HepG2 (cell line): ENCODE results near the gene MPST.

Experiments used
- CBFB ChIP-seq: sonication (generic); formaldehyde crosslinking; IDR thresholded peaks from 2 replicates; pipeline ENCODE4 v1.4.0; 2020; ENCODE audit warnings: missing genetic modification reagents
- EZH2 ChIP-seq: conservative IDR thresholded peaks from 2 replicates; pipeline ENCODE4 v1.6.1; 2012; ENCODE audit warnings: mild to moderate bottlenecking, low read depth, low read length, moderate library complexity
- MED1 ChIP-seq: sonication (generic); formaldehyde crosslinking; IDR thresholded peaks from 2 replicates; pipeline ENCODE4 v1.4.0; 2020; ENCODE audit warnings: missing genetic modification reagents
- NFYC ChIP-seq: IDR thresholded peaks from 2 replicates; pipeline ENCODE4 v1.6.1; 2016; ENCODE audit warnings: missing genetic modification reagents, missing compliant biosample characterization
- ZBTB42 ChIP-seq: sonication (generic); formaldehyde crosslinking; IDR thresholded peaks from 2 replicates; pipeline ENCODE4 v1.5.0; 2020; ENCODE audit warnings: mild to moderate bottlenecking, missing genetic modification reagents
- ZNF382 ChIP-seq: sonication (generic); formaldehyde crosslinking; IDR thresholded peaks from 2 replicates; pipeline ENCODE4 v1.5.0; 2020; ENCODE audit warnings: missing genetic modification reagents, mild to moderate bottlenecking, borderline replicate concordance
- ZNF720 ChIP-seq: sonication (generic); formaldehyde crosslinking; IDR thresholded peaks from 2 replicates; pipeline ENCODE4 v1.4.0; 2020; ENCODE audit warnings: missing genetic modification reagents
- TF ChIP-seq, protein P1 (sequence below): sonication (generic); formaldehyde crosslinking; IDR thresholded peaks from 2 replicates; pipeline ENCODE4 v1.4.0; 2020; ENCODE audit warnings: missing genetic modification reagents
- TF ChIP-seq, protein P2 (sequence below): sonication (generic); formaldehyde crosslinking; IDR thresholded peaks from 2 replicates; pipeline ENCODE4 v1.5.0; 2020; ENCODE audit warnings: mild to moderate bottlenecking, missing genetic modification reagents, moderate library complexity
- TF ChIP-seq, protein P3 (sequence below): sonication (generic); formaldehyde crosslinking; IDR thresholded peaks from 2 replicates; pipeline ENCODE4 v1.4.0; 2020; ENCODE audit warnings: missing genetic modification reagents

DNA sequence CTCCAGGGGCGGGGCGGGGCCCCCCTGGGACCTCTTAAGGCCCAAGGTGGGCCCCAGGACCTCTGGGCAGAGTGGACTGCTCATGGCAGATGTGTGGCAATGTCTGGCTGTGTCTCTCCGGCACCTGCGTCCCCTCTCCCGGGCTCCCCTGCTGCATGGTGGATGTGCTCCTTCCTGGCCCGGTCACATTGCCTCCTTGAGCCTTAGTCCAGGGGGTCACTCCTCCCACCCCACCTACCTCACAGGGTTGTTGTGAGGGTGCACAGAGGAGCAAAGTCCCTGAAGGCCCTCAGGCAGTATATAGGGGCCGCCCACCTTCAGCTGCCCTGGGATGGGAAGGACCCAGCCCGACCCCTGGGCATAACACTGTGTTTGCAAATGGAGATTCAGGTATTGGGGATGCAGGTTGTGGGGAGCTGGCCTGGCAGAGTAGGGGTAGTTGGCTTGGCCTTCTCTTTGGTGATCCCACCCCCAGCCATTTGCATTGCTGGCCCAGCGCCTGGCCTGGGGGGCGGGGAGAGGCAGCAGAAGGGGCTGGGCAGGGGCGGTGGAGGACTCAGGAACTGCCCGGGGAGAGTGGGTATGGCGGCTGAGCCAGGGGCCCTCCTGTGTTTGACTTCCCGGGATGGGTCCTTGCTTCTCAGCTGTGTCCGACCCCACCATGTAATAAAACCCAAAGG is 43.3 kb downstream of the MPST start:
- TF ChIP-seq ZNF720 = no peak
- TF ChIP-seq ZBTB42 (CRISPR knock-in tag) = no peak
- TF ChIP-seq CBFB = no peak
- TF ChIP-seq, protein P1, sequence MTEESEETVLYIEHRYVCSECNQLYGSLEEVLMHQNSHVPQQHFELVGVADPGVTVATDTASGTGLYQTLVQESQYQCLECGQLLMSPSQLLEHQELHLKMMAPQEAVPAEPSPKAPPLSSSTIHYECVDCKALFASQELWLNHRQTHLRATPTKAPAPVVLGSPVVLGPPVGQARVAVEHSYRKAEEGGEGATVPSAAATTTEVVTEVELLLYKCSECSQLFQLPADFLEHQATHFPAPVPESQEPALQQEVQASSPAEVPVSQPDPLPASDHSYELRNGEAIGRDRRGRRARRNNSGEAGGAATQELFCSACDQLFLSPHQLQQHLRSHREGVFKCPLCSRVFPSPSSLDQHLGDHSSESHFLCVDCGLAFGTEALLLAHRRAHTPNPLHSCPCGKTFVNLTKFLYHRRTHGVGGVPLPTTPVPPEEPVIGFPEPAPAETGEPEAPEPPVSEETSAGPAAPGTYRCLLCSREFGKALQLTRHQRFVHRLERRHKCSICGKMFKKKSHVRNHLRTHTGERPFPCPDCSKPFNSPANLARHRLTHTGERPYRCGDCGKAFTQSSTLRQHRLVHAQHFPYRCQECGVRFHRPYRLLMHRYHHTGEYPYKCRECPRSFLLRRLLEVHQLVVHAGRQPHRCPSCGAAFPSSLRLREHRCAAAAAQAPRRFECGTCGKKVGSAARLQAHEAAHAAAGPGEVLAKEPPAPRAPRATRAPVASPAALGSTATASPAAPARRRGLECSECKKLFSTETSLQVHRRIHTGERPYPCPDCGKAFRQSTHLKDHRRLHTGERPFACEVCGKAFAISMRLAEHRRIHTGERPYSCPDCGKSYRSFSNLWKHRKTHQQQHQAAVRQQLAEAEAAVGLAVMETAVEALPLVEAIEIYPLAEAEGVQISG (CRISPR knock-in tag) = no peak
- no peak for TF ChIP-seq ZNF382
- TF ChIP-seq, protein P2, sequence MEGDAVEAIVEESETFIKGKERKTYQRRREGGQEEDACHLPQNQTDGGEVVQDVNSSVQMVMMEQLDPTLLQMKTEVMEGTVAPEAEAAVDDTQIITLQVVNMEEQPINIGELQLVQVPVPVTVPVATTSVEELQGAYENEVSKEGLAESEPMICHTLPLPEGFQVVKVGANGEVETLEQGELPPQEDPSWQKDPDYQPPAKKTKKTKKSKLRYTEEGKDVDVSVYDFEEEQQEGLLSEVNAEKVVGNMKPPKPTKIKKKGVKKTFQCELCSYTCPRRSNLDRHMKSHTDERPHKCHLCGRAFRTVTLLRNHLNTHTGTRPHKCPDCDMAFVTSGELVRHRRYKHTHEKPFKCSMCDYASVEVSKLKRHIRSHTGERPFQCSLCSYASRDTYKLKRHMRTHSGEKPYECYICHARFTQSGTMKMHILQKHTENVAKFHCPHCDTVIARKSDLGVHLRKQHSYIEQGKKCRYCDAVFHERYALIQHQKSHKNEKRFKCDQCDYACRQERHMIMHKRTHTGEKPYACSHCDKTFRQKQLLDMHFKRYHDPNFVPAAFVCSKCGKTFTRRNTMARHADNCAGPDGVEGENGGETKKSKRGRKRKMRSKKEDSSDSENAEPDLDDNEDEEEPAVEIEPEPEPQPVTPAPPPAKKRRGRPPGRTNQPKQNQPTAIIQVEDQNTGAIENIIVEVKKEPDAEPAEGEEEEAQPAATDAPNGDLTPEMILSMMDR (CRISPR knock-in tag) = no peak
- no peak for TF ChIP-seq MED1 (CRISPR knock-in tag)
- no peak for TF ChIP-seq EZH2
- TF ChIP-seq, protein P3, sequence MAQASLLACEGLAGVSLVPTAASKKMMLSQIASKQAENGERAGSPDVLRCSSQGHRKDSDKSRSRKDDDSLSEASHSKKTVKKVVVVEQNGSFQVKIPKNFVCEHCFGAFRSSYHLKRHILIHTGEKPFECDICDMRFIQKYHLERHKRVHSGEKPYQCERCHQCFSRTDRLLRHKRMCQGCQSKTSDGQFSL (CRISPR knock-in tag) = no peak
- TF ChIP-seq NFYC (CRISPR knock-in tag) = no peak
